Spleen (tissue), 11 donors: Measurements from ENCODE around the gene EXOC4. TPM values are rescaled to one million over a fixed set of nuclear protein-coding genes. Genes with fewer than 3 reads are reported as not detected.

ENCODE experiments used
- DNase-seq: peaks from one replicate; pipeline ENCODE4 v3.0.0-alpha.2; 2020
- H3K27ac ChIP-seq, 8 donors: fragments of 200-600 bp; sonication (generic) in 7 of 8; 1 replicate in 4 of 8; 2 replicates in 4 of 8; pipeline versions ENCODE4 v1.5.0 to v1.8.0; 2016 to 2021; ENCODE audit warnings: inconsistent platforms in 4 of 8, mild to moderate bottlenecking in 4 of 8, moderate library complexity in 1 of 8
- H3K27me3 ChIP-seq, 7 donors: fragments of 200-600 bp; sonication (generic) in 6 of 7; replicated peaks in 1 of 7; 1 replicate in 4 of 7; 2 replicates in 3 of 7; pipeline versions ENCODE4 v1.5.0 to v1.8.0; 2016 to 2021; ENCODE audit warnings: inconsistent platforms in 3 of 7, mild to moderate bottlenecking in 1 of 7
- H3K36me3 ChIP-seq, 6 donors: fragments of 200-600 bp; sonication (generic) in 5 of 6; 1 replicate in 4 of 6; 2 replicates in 2 of 6; pipeline versions ENCODE4 v1.5.0 to v1.8.0; 2016 to 2021; ENCODE audit warnings: inconsistent platforms in 2 of 6
- H3K4me1 ChIP-seq, 6 donors: fragments of 200-600 bp; sonication (generic) in 5 of 6; 1 replicate in 3 of 6; 2 replicates in 3 of 6; pipeline versions ENCODE4 v1.5.0 to v1.8.0; 2016 to 2021; ENCODE audit warnings: inconsistent platforms in 3 of 6
- H3K4me3 ChIP-seq, 8 donors: fragments of 200-600 bp; sonication (generic) in 7 of 8; 1 replicate in 4 of 8; 2 replicates in 4 of 8; pipeline versions ENCODE4 v1.5.0 to v1.8.0; 2016 to 2021; ENCODE audit warnings: inconsistent platforms in 4 of 8, mild to moderate bottlenecking in 4 of 8, moderate library complexity in 2 of 8
- H3K9me3 ChIP-seq, 8 donors: fragments of 200-600 bp; sonication (generic) in 7 of 8; 1 replicate in 4 of 8; 2 replicates in 4 of 8; pipeline versions ENCODE4 v1.5.0 to v1.8.0; 2016 to 2021; ENCODE audit warnings: inconsistent platforms in 4 of 8
- POLR2A ChIP-seq, 3 donors: fragments of 450-650 bp; IDR thresholded peaks; one replicate each; pipeline ENCODE4 v1.5.1; 2017; ENCODE audit warnings: antibody characterized with exemption in 3 of 3, mild to moderate bottlenecking in 1 of 3
- POLR2AphosphoS5 ChIP-seq, 3 donors: sonication (generic); formaldehyde crosslinking; IDR thresholded peaks; one replicate each; pipeline ENCODE4 v1.5.1; 2017; ENCODE audit warnings: antibody characterized with exemption in 3 of 3
- WGBS, 5 donors: extraction: QIAGEN DNeasy Blood & Tissue Kit in 3 of 5; methylation state at CpG; one replicate each; pipeline versions ENCODE4 v1.1.5 to v1.1.7; 2013 to 2018; 5-methylcytosine and 5-hydroxymethylcytosine counted together
- intact Hi-C: fragments of 100-400 bp; cut with DNase I; formaldehyde crosslinking; loops from one replicate; pipeline ENCODE4 v1.15.0; 2023; ENCODE audit warnings: low total_unique reads
- polyA plus RNA-seq, 3 donors: library from polyadenylated mRNA; stranded (reverse); fragments of 200-250 nt; gene quantifications; one replicate each; pipeline ENCODE4 v1.2.1, GENCODE V29; 2013
- total RNA-seq, 7 donors: library from RNA; depleted of rRNA in 3 of 7; stranded (reverse); fragments of >200 nt in 3 of 7; fragmentation: NEBNext Ultra II Directional in 4 of 7; extraction: Animal tissue kit (Norgen Biotek cat#: 25700) in 4 of 7; gene quantifications; one replicate each; pipeline versions ENCODE4 v1.1.0 to v1.2.1, GENCODE V29; 2016 to 2021
- TF ChIP-seq, protein P1 (sequence below), 11 experiments: fragments of 200-600 bp in 7 of 11; fragments of 450-650 bp in 4 of 11; sonication (generic) in 4 of 11; IDR thresholded peaks in 8 of 11; conservative IDR thresholded peaks in 3 of 11; 1 replicate in 7 of 11; 2 replicates in 4 of 11; pipeline versions ENCODE4 v1.4.0 to v1.8.0; 2016 to 2021; ENCODE audit warnings: antibody characterized with exemption in 11 of 11, inconsistent platforms in 4 of 11, mild to moderate bottlenecking in 1 of 11
- donor health status: healthy with polysubstance abuse.
- donor health status: DM: no; HTN: no; CAD: no; lungs with moderate emphysema.
- donor health status: DM: no; HTN: no; CAD: no.
- donor health status: Bipolar disorder and iron deficiency.
- donor health status: healthy.
- donor health status: DM: no; HTN: no; CAD: no.
- donor health status: DM: yes; HTN: yes; CAD: no.

Gene EXOC4
- total and polyA plus RNA-seq, 10 donors: 14.1 to 138 (median 102) TPM

DNA sequence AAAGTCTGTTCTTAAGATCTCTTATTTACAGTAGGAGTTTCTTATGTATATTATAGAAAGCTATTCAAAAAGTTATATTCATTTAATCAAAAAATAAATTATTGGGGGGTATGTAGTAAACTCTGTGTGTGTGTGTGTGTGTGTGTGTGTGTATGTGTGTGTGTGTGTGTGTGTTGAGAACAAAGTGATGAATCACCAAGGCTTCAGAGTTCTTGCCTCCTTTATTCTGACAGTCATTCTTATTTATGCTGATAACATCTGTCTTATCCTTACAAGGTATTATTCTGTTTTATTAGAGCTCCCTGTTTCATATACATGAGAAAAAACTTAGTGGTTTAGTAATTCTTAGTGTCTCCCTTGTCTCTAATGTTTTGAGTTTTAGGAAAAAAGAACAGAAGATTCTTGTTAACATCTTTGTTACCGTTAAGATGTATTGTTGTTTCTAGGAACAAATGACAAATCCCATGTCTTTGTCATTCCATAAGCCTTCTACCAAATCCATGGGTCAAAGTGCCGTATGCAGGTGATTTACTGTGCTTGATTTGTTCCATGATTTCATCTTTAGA is 424.0 kb downstream of the EXOC4 start:
- 86 to 94% (median 89%) methylated on average over 2 of the region's 2 CpGs for WGBS, 5 donors
- H3K9me3 ChIP-seq: no peaks in the 10 kb centered on the region
- TF ChIP-seq, protein P1, sequence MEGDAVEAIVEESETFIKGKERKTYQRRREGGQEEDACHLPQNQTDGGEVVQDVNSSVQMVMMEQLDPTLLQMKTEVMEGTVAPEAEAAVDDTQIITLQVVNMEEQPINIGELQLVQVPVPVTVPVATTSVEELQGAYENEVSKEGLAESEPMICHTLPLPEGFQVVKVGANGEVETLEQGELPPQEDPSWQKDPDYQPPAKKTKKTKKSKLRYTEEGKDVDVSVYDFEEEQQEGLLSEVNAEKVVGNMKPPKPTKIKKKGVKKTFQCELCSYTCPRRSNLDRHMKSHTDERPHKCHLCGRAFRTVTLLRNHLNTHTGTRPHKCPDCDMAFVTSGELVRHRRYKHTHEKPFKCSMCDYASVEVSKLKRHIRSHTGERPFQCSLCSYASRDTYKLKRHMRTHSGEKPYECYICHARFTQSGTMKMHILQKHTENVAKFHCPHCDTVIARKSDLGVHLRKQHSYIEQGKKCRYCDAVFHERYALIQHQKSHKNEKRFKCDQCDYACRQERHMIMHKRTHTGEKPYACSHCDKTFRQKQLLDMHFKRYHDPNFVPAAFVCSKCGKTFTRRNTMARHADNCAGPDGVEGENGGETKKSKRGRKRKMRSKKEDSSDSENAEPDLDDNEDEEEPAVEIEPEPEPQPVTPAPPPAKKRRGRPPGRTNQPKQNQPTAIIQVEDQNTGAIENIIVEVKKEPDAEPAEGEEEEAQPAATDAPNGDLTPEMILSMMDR (IDR thresholded peaks at IDR 0.05 in 8 of 11, conservative IDR thresholded peaks at IDR 0.05 in 3 of 11): no peak
- no peak for TF ChIP-seq POLR2AphosphoS5 (IDR thresholded peaks at IDR 0.05)
- no peak for TF ChIP-seq POLR2A (IDR thresholded peaks at IDR 0.05)
- no peak overlapping the region for H3K4me3 ChIP-seq
- intact Hi-C loops: no loop called here
- DNase-seq: no peak
- H3K27ac ChIP-seq: no peak overlapping the region
- H3K36me3 ChIP-seq: peaks cover 0 to 8% (median 0%) of the 10 kb centered on the region in 6 donors
- H3K4me1 ChIP-seq: no peaks in the 10 kb centered on the region
- no peaks in the 10 kb centered on the region for H3K27me3 ChIP-seq

DNA sequence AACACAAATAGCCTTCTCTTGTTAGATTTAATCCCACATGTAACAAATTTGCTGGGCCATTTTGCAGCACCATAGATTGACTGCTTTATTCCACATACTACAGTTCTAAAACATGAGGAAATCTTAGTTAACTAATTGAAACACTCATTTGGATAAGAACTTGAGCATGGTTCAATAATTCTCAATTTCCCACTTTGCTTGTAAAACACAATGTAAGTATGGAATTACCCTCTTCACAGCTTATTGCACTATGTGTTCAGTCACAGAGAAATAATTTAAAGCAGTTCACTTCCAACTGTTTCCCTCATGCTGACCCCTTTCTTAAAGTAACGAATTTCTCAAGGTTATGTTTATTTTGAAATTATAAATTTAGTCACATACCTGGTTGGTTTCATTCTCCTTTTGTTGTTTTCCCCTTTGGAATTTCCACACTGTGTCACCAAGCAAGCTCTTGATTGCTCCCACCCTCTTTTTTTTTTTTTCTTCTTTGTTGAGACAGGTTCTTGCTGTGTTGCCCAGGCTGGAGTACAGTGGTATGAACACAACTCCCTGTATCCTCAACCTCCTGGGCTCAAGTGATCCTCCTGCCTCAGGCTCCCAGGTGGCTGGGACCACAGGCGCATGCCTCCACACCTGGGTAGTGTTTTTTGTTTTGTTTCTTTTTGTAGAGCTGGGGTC is 425.4 kb downstream of the EXOC4 start:
- no peak for TF ChIP-seq POLR2AphosphoS5 (IDR thresholded peaks at IDR 0.05)
- no peak for TF ChIP-seq POLR2A (IDR thresholded peaks at IDR 0.05)
- TF ChIP-seq, protein P1 (IDR thresholded peaks at IDR 0.05 in 8 of 11, conservative IDR thresholded peaks at IDR 0.05 in 3 of 11): no peak
- H3K27ac ChIP-seq: no peak overlapping the region
- H3K4me3 ChIP-seq: no peak overlapping the region
- peaks cover 0 to 8% (median 0%) of the 10 kb centered on the region in 6 donors for H3K36me3 ChIP-seq
- H3K4me1 ChIP-seq: no peaks in the 10 kb centered on the region
- intact Hi-C loops: no loop called here
- 81 to 88% (median 86%) methylated on average over 2 of the region's 2 CpGs for WGBS, 5 donors
- no peaks in the 10 kb centered on the region for H3K9me3 ChIP-seq
- no peaks in the 10 kb centered on the region for H3K27me3 ChIP-seq
- no peak for DNase-seq

DNA sequence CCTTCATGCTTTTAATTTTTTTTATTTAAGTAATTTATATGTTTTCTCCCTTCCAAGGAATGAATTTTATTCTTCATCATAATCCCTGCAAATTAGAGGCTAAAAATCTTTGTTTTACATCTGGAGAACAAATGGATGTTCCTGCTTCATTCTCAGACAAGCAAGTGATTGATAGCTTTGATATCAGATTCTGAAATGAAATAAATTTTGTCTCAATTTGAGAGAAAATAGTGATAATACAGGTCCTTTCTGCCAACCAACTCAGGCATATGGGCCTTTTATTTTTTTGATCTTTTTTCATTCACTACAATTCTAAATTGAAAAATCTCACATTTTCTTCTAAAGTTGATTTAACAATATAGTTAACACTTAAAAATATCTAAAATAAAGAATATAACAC is 427.1 kb downstream of the EXOC4 start:
- H3K27ac ChIP-seq: no peak overlapping the region
- no peak for DNase-seq
- H3K4me1 ChIP-seq: no peaks in the 10 kb centered on the region
- intact Hi-C loops: no loop called here
- no peak overlapping the region for H3K4me3 ChIP-seq
- peaks cover 0 to 8% (median 0%) of the 10 kb centered on the region in 6 donors for H3K36me3 ChIP-seq
- no peaks in the 10 kb centered on the region for H3K9me3 ChIP-seq
- no peaks in the 10 kb centered on the region for H3K27me3 ChIP-seq
- TF ChIP-seq POLR2A (IDR thresholded peaks at IDR 0.05): no peak
- TF ChIP-seq, protein P1 (IDR thresholded peaks at IDR 0.05 in 8 of 11, conservative IDR thresholded peaks at IDR 0.05 in 3 of 11): no peak
- TF ChIP-seq POLR2AphosphoS5 (IDR thresholded peaks at IDR 0.05): no peak

DNA sequence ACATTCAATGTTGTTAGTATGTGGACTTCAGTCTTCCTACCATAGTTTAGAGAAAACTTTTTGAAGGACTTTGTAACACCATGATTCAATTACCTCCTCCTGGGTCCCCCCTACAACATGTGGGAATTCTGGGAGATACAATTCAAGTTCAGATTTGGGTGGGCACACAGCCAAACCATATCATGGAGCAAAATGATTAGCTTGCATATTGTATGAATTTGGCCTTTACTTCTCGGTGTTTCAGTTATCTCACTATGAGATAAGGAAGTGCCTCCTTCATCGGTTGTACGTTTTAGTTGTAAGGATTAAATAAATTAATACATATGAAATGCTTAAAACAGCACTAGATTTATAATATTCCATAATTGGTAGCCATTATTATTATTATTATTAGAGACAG is 428.7 kb downstream of the EXOC4 start:
- intact Hi-C loops: no loop called here
- H3K9me3 ChIP-seq: no peaks in the 10 kb centered on the region
- WGBS, 5 donors: 76 to 85% (median 81%) methylated on average over 3 of the region's 3 CpGs
- peaks cover 0 to 8% (median 0%) of the 10 kb centered on the region in 6 donors for H3K36me3 ChIP-seq
- H3K27ac ChIP-seq: no peak overlapping the region
- no peak for DNase-seq
- H3K4me1 ChIP-seq: no peaks in the 10 kb centered on the region
- no peak overlapping the region for H3K4me3 ChIP-seq
- H3K27me3 ChIP-seq: no peaks in the 10 kb centered on the region
- TF ChIP-seq POLR2AphosphoS5 (IDR thresholded peaks at IDR 0.05): no peak
- TF ChIP-seq, protein P1 (IDR thresholded peaks at IDR 0.05 in 8 of 11, conservative IDR thresholded peaks at IDR 0.05 in 3 of 11): no peak
- no peak for TF ChIP-seq POLR2A (IDR thresholded peaks at IDR 0.05)
